ENCODE data around the gene PSTPIP1. TPM values are rescaled to one million over a fixed set of nuclear protein-coding genes. Genes with fewer than 3 reads are reported as not detected.

PSTPIP1 gene
- total and polyA plus RNA-seq, 2 of the 8 experiments (the other 6 are each of a cell fraction or from before 2014, with no cell fraction given), result 1.6 to 1.8 TPM

DNA sequence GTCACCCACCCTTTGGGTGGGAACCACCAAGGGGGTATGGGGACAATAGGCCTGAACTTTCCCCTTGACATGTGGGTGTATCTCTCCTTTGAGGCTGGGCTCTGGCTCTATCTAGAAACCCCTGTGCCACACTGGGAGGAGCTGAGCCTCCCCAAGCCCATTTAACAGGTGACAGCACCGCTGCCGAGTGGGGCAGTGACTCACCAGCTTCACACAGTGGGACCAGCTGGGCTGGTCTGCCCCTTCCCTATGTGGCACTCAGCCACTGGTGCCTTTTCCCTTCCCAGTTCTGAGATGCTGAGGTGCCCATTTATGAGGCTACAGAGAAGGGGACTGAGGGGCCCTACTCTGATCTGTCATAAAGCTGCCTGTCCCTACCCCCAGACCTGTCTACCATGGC lies 5.1 kb downstream of the PSTPIP1 start:
- DNase-seq (ENCODE audit: low read depth in 1 of 2, low spot score in 2 of 2) (no peak), FAIRE-seq (no peak)
- no peaks in the 10 kb centered on the region for H3K9me3 ChIP-seq (ENCODE audit: insufficient read depth in 2 of 2, low read depth in 1 of 2, low read length in 1 of 2)
- no peak overlapping the region for H2BK20ac ChIP-seq (ENCODE audit: low read length)
- H3K4me2 ChIP-seq (ENCODE audit: insufficient read depth in 1 of 2, low read depth in 2 of 2, low read length in 2 of 2), result no peak overlapping the region
- no peak overlapping the region for H2BK12ac ChIP-seq (ENCODE audit: low read depth, low read length)
- H3K9ac ChIP-seq (replicated peaks in 1 of 4; ENCODE audit: extremely low read depth in 1 of 4, low read depth in 3 of 4, low read length in 3 of 4), result no peak overlapping the region
- no peak overlapping the region for H4K91ac ChIP-seq (replicated peaks; ENCODE audit: insufficient read length, low read length)
- H2BK120ac ChIP-seq (replicated peaks; ENCODE audit: low read depth, low read length), result no peak overlapping the region
- H2AK5ac ChIP-seq (ENCODE audit: low read depth, low read length), result no peak overlapping the region
- H3K4me3 ChIP-seq (ENCODE audit: extremely low read depth in 1 of 4, insufficient read depth in 2 of 4, low read depth in 3 of 4, low read length in 4 of 4), result no peak overlapping the region
- H4K5ac ChIP-seq (ENCODE audit: insufficient read length, low read depth, low read length), result no peak overlapping the region
- H2AFZ ChIP-seq (ENCODE audit: low read length), result no peak overlapping the region
- H3K23ac ChIP-seq (ENCODE audit: insufficient read length), result no peak overlapping the region
- no peak overlapping the region for H2BK5ac ChIP-seq (ENCODE audit: low read depth, low read length)
- CTCF ChIA-PET (ENCODE audit: partially characterized antibody), result no interaction called here
- no peaks in the 10 kb centered on the region; a peak in 1 of 7 replicates for H3K4me1 ChIP-seq (replicated peaks in 1 of 4; ENCODE audit: control insufficient read depth in 3 of 4, insufficient read depth in 4 of 4, low read length in 3 of 4)
- no peak overlapping the region for H3K56ac ChIP-seq (replicated peaks; ENCODE audit: insufficient read length, low read depth, low read length)
- H3K27ac ChIP-seq (ENCODE audit: low read depth, low read length), result no peak overlapping the region
- no peak for TF ChIP-seq CBX8 (IDR thresholded peaks at IDR 0.05; ENCODE audit: borderline replicate concordance, low read depth, low read length)
- TF ChIP-seq TAF7 (optimal IDR thresholded peaks at IDR 0.05; ENCODE audit: borderline replicate concordance, low read depth, low read length), result no peak
- no peak for TF ChIP-seq BCL11A (IDR thresholded peaks at IDR 0.05; ENCODE audit: low read depth in 2 of 2, low read length in 2 of 2)
- no peak for TF ChIP-seq FOSL1 (IDR thresholded peaks at IDR 0.05; ENCODE audit: insufficient read depth, low read depth, low read length)
- no peak for TF ChIP-seq MAFK (IDR thresholded peaks at IDR 0.05; ENCODE audit: low read depth, low read length)
- TF ChIP-seq SUZ12 (IDR thresholded peaks at IDR 0.05; ENCODE audit: low read length), result no peak
- TF ChIP-seq, protein P1, sequence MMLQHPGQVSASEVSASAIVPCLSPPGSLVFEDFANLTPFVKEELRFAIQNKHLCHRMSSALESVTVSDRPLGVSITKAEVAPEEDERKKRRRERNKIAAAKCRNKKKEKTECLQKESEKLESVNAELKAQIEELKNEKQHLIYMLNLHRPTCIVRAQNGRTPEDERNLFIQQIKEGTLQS (IDR thresholded peaks at IDR 0.05; ENCODE audit: insufficient read depth, low read depth, low read length), result no peak
- no peak for TF ChIP-seq SP1 (IDR thresholded peaks at IDR 0.05; ENCODE audit: low read depth, low read length)
- TF ChIP-seq PHF8 (conservative IDR thresholded peaks at IDR 0.05; ENCODE audit: low read depth, low read length), result no peak
- TF ChIP-seq POU5F1 (IDR thresholded peaks at IDR 0.05; ENCODE audit: low read depth, low read length), result no peak
- TF ChIP-seq YY1 (IDR thresholded peaks at IDR 0.05; ENCODE audit: low read depth, low read length), result no peak
- no peak for TF ChIP-seq CHD2 (IDR thresholded peaks at IDR 0.05; ENCODE audit: low read length)
- TF ChIP-seq TCF12 (IDR thresholded peaks at IDR 0.05; ENCODE audit: low read depth, low read length), result no peak
- no peaks in the 10 kb centered on the region for H3K79me1 ChIP-seq (ENCODE audit: low read depth, low read length)
- H2BK15ac ChIP-seq (ENCODE audit: low read length), result no peak overlapping the region
- POLR2A ChIA-PET (ENCODE audit: partially characterized antibody), result no interaction called here
- H3K27me3 ChIP-seq (replicated peaks in 1 of 4; ENCODE audit: control insufficient read depth in 3 of 4, extremely low read depth in 1 of 4, insufficient read depth in 3 of 4, low read length in 3 of 4), result peaks cover 0 to 3% (median 0%) of the 10 kb centered on the region in 4 experiments; a peak in 2 of 7 replicates
- no peak overlapping the region for H3K14ac ChIP-seq (ENCODE audit: insufficient read length)
- WGBS, 2 experiments (ENCODE audit: extremely low coverage in 1 of 2, insufficient coverage in 1 of 2, insufficient read length in 1 of 2, insufficient replicate concordance in 2 of 2, low coverage in 1 of 2, low lambda C conversion rate in 2 of 2, missing lambda C conversion rate in 1 of 2), result 80% methylated on average over 2 of the region's 2 CpGs; no CpG with 5 or more reads in 1 of the 2 experiments
- H4K8ac ChIP-seq (ENCODE audit: extremely low read depth, insufficient read depth, low read length), result no peak overlapping the region
- no peaks in the 10 kb centered on the region for H3K79me2 ChIP-seq (ENCODE audit: control insufficient read depth in 1 of 2, insufficient read depth in 2 of 2, low read length in 2 of 2)
- no peaks in the 10 kb centered on the region for H4K20me1 ChIP-seq (replicated peaks in 1 of 2; ENCODE audit: control insufficient read depth in 1 of 2, insufficient read depth in 2 of 2, low read length in 2 of 2)
- H3K36me3 ChIP-seq (ENCODE audit: control insufficient read depth in 2 of 4, insufficient read depth in 4 of 4, low read length in 3 of 4), result no peaks in the 10 kb centered on the region
- no peak overlapping the region for H3K18ac ChIP-seq (ENCODE audit: extremely low read depth, low read length)
- no peaks in the 10 kb centered on the region for H3K23me2 ChIP-seq (ENCODE audit: low read depth, low read length)
- H3K4ac ChIP-seq (replicated peaks; ENCODE audit: insufficient read length, low read depth, low read length), result no peak overlapping the region
